VCaP (cell line): ENCODE data around the gene MUC5B.

Experiments used
- H3K27ac ChIP-seq: fragments of 450-650 bp; 2 replicates; pipeline ENCODE4 v1.5.1; 2017
- CTCF ChIP-seq: fragments of 450-650 bp; conservative IDR thresholded peaks from 2 replicates; pipeline ENCODE4 v1.5.1; 2017; ENCODE audit warnings: mild to moderate bottlenecking, moderate library complexity

Gene MUC5B

GRCh38 chr11:1221848-1222311, 986 bp upstream of the MUC5B start:
- no peak for TF ChIP-seq CTCF

GRCh38 chr11:1223346-1224110, 662 bp downstream of the MUC5B start:
- H3K27ac ChIP-seq: no peak overlapping the region
- TF ChIP-seq CTCF: no peak

More at GRCh38 chr11:1221848-1222311, 986 bp upstream of the MUC5B start:
- no peak overlapping the region for H3K27ac ChIP-seq

GRCh38 chr11:1224111-1224490, 1.2 kb downstream of the MUC5B start:
- H3K27ac ChIP-seq: no peak overlapping the region
- no peak for TF ChIP-seq CTCF

GRCh38 chr11:1224491-1225385, 1.9 kb downstream of the MUC5B start:
- H3K27ac ChIP-seq: no peak overlapping the region
- TF ChIP-seq CTCF: no peak

- TF ChIP-seq CTCF: no peak
- H3K27ac ChIP-seq: no peak overlapping the region
These were observed 2.7 kb downstream of the MUC5B start for GRCh38 chr11:1225386-1226225.

GRCh38 chr11:1226226-1226985, 3.5 kb downstream of the MUC5B start:
- no peak overlapping the region for H3K27ac ChIP-seq
- no peak for TF ChIP-seq CTCF
